Measurements from ENCODE around the gene SLC7A1. TPM values are rescaled to one million over a fixed set of nuclear protein-coding genes. Genes with fewer than 3 reads are reported as not detected.
A peak's percentile ranks its signal among the peaks of the same experiment; 100 is the strongest.

Gene SLC7A1
- total RNA-seq, 1 donor from 2014 or later, result 13.8 TPM

DNA sequence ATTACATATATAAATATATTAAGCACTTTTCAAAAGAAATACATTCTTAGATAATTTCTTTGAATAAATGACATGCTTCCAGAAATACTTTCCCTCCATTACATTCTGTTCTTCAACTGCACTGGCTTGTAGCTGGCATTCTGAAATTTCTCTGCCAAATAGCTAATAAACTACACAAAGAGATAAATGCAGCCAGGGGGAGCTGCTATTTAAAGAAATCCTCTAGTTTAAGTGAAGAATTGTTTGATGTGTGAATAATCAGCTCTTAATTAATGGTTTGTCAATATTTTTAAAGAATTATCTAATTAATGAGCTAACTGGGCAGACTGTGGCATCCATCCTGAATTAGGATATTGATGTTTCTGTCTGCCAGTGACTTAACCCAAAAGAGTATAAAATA, 30.7 kb downstream of the SLC7A1 start:
- no peak for DNase-seq
- ATAC-seq, result no peak

DNA sequence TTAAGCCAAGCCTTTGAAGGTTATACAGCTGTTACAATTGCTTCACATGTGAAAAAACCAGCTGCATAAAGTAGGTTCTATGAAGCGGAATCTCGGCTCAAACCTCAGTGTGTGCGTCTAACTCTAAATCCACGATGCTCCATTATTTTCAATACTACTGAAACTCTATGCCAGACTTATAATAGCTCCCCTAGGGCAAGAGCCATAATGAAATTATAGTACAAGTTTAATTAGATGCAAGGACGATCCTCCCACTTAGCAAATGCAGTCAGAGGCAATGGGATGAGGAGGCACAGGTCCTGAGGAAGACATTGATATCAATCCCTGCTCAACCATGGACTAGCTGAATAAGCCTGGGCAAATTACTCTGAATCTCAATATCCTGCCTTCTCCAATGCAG, 31.1 kb downstream of the SLC7A1 start:
- intact Hi-C loops (cut with micrococcal nuclease), result no loop called here
- DNase-seq (no peak), ATAC-seq (no peak)

More for the DNA sequence above, 30.7 kb downstream of the SLC7A1 start:
- intact Hi-C loops (cut with micrococcal nuclease), result no loop called here

DNA sequence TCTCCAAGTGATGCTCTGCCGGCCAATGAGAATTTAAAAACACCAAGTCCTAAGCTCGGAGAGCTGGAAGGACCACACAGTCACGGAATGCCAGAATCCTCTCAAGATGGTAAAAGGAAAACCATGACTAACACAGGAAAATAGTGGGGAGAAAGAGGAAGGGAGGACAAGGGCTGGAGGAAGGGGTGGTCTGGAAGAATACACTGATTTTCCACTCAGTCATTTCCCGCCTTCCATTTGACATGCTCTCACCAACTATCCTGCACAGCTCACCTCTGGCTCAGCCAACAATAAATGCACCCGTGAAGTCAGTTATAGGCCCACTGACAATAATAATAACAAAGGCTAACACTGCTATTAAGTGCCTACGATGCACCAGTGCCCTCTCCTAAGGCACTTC, 31.5 kb downstream of the SLC7A1 start:
- intact Hi-C loops (cut with micrococcal nuclease), result no loop called here
- no peak for DNase-seq
- no peak for ATAC-seq

DNA sequence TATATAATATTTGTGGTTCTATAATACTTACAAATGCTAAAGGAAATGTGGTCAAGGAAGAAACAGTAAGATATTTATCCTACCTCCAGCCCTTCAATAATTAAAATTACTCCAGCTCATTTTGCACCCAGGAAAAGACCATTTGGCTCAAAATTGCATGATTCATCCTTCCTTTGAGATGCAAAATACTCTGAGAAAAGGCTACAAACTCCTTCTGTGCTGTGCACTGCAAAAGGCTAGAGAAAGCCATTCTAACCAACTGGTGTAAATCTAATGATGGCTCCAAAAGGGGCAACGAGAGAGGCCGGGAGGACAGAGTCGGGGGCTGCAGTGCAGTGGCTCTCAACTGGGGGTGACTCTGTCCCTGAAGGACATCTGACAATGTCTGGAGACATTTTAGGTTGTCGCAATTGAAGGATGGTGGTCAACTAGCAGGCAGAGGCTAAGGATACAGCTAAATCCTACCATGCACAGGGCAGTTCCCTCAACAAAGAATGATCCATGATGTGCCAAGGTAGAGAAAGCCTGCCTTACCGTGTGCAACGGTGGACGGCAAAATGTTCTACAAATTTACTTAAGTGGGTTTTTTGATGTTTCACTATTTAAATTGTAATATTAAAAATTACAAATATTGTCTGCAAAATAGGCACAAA, 32.6 kb downstream of the SLC7A1 start:
- intact Hi-C loops (cut with micrococcal nuclease), result no loop called here
- DNase-seq, result no peak
- ATAC-seq, result no peak

- DNase-seq, result no peak
- no peak for ATAC-seq
- intact Hi-C loops (cut with micrococcal nuclease), result no loop called here
Observed at GRCh38 chr13:29561918-29562317, 33.6 kb downstream of the SLC7A1 start.

- DNase-seq, result no peak
- ATAC-seq, result no peak
- intact Hi-C loops (cut with micrococcal nuclease), result no loop called here
Observed at GRCh38 chr13:29556742-29557141, 38.7 kb downstream of the SLC7A1 start.

DNA sequence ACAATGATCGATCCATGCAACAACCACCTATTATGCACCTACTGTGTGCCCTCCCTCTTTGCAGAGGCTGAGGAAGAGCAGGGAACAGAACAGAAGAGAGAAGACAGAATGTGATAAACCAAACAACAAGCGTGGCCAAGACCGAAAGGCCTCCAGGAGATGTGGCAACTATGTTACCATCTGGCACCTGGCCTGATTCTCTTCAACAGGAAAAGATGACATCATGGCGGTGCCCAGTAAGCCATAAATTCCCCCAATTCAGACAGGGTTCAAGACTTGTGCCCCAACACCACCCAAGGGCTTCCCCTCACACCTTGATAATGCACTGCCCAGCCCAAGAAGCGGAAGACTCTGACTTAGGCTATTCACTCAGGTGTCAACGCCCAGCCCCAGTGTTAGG, 44.3 kb downstream of the SLC7A1 start:
- intact Hi-C loops (cut with micrococcal nuclease), result no loop called here
- no peak for ATAC-seq
- DNase-seq, result no peak

- DNase-seq, result no peak
- peak; percentile 22 for ATAC-seq
- intact Hi-C loops (cut with micrococcal nuclease), result no loop called here
Observed at GRCh38 chr13:29550430-29550988, 45.0 kb downstream of the SLC7A1 start.

DNA sequence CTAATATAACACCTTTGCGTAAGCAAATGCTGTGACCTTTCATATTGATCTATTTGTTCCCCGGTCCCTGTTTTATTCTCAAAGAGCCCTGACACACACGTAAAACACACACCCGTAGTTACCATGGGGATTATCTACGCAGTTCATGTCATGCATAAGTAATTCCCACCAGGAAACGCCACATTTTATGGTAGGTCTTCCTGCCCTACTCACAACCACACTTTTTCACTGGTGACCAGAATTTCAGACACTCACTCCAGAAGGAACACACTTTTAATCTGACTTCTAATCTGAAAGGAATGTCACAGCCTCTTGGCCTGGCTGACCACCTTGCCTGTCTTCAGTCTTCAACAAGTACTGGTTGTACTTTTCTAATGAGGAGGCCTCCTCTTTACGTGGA, 46.8 kb downstream of the SLC7A1 start:
- DNase-seq, result no peak
- ATAC-seq, result no peak
- intact Hi-C loops (cut with micrococcal nuclease), result no loop called here

DNA sequence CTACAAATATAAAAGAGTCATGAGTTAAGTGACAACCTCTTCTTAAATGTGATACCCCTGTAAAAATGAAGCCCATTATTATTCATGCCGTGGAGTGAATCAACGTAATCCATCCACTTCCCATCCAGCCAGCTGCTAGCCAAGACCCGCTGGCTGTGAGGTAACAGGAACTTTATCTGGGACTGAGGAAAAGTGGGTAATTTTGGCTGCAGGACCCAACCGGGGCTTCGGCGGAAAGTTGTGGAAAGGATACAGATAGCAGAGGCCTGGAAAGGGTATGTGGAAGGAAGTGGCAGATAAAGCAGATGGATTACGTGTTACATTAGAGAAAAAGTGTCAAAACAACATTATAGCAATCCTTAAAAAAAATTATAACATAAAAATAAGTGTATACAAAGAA, 48.3 kb downstream of the SLC7A1 start:
- ATAC-seq (peak; percentile 47), DNase-seq (no peak)

GRCh38 chr13:29546662-29547061, 48.8 kb downstream of the SLC7A1 start:
- intact Hi-C loops (cut with micrococcal nuclease), result no loop called here
- no peak for DNase-seq
- ATAC-seq, result no peak

More for the DNA sequence above, 48.3 kb downstream of the SLC7A1 start:
- intact Hi-C loops (cut with micrococcal nuclease), result no loop called here

GRCh38 chr13:29545988-29546387, 49.5 kb downstream of the SLC7A1 start:
- intact Hi-C loops (cut with micrococcal nuclease), result no loop called here
- ATAC-seq (no peak), DNase-seq (no peak)

GRCh38 chr13:29543230-29544215, 52.0 kb downstream of the SLC7A1 start:
- DNase-seq, result no peak
- intact Hi-C loops (cut with micrococcal nuclease), result no loop called here
- ATAC-seq, result no peak

DNA sequence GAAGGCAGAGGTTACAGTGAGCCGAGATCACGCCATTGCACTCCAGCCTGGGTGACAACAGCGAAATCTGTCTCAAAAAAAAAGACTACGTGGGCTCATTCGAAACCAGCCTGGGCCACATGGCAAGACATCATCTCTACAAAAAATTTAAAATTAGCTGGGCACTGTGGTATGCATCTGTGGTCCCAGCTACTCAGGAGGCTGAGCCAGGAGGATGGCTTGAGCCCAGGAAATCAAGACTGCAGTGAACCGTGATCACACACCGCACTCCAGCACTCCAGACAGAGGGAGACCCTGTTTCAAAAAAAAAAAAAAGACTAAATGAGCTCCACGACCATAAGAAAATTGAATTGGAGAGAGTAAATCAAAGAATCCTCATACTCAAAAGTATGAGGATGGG, 53.1 kb downstream of the SLC7A1 start:
- intact Hi-C loops (cut with micrococcal nuclease), result no loop called here
- DNase-seq (no peak), ATAC-seq (no peak)

- intact Hi-C loops (cut with micrococcal nuclease), result no loop called here
- ATAC-seq (no peak), DNase-seq (no peak)
Observed at GRCh38 chr13:29541400-29541799, 54.1 kb downstream of the SLC7A1 start.

DNA sequence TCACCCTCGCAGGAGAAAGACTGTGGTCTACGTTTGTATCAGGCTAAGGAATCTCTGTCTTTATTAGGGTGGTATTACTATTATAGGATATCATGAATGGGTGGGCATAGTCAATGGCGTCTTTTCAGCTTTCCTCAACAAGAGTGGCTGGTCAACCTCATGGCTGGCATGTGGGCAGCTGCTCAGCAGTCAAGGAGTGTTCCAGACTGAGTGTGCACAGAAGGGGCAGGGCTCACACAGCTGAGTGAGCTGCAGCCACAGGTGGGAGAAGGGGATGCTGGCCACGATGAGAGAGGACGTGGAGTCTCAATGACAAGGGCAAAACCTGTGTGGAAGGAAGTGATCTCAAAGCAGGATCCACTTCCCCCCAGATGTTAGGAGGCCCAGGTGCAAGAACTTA, 54.7 kb downstream of the SLC7A1 start:
- no peak for ATAC-seq
- intact Hi-C loops (cut with micrococcal nuclease), result no loop called here
- DNase-seq, result no peak

GRCh38 chr13:29540334-29540733, 55.2 kb downstream of the SLC7A1 start:
- DNase-seq (no peak), ATAC-seq (no peak)
- intact Hi-C loops (cut with micrococcal nuclease), result no loop called here

DNA sequence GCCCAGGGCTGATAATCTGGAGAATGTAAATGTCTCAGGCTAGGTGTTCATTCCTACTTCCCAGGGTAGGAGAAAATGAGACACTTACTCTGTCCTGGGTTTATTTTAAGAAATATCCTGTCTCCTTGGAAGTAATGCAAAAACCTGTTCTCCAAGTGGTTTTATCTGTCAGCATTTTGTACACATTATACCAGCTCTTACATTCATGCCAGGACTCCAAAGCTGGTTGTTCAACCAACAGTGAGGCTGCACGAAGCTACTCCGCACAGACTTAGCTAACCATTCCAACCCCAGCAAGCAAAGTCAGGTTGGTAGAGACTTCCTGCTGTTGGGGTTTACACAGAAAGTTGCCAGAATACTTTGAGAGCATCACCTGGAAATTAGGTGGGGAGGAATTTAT, 55.6 kb downstream of the SLC7A1 start:
- ATAC-seq (no peak), DNase-seq (no peak)
- intact Hi-C loops (cut with micrococcal nuclease), result no loop called here

DNA sequence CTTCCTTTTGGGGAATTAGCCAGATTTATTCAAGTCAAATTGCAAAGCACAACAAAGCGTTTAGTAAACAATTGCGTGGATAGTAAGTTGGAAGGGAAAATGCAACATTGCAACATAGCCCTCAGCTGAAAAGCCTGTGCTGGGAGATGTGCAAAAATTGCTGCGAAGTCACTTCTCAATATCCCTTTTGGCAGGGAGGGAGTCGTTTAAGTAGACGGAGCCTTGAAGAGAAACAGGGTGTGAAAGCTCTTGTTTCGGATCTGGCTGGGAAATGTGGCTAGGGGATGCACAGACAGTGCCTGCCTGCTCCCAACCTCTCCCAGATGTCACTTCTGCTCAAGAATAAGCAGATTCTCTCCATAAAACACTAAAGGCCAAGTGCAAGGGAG, 56.8 kb downstream of the SLC7A1 start:
- no peak for ATAC-seq
- intact Hi-C loops (cut with micrococcal nuclease), result no loop called here
- no peak for DNase-seq
